Measurements from ENCODE around the gene TCAF1.
"Not testable (repeated sequence)": the region's sequence is repeated elsewhere in the genome, so short reads cannot be mapped to it uniquely, and the experiment has no call there.

- TF ChIP-seq, protein P1, sequence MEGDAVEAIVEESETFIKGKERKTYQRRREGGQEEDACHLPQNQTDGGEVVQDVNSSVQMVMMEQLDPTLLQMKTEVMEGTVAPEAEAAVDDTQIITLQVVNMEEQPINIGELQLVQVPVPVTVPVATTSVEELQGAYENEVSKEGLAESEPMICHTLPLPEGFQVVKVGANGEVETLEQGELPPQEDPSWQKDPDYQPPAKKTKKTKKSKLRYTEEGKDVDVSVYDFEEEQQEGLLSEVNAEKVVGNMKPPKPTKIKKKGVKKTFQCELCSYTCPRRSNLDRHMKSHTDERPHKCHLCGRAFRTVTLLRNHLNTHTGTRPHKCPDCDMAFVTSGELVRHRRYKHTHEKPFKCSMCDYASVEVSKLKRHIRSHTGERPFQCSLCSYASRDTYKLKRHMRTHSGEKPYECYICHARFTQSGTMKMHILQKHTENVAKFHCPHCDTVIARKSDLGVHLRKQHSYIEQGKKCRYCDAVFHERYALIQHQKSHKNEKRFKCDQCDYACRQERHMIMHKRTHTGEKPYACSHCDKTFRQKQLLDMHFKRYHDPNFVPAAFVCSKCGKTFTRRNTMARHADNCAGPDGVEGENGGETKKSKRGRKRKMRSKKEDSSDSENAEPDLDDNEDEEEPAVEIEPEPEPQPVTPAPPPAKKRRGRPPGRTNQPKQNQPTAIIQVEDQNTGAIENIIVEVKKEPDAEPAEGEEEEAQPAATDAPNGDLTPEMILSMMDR (IDR thresholded peaks at IDR 0.05; ENCODE audit: insufficient read depth, low read length): not testable (repeated sequence)
- TF ChIP-seq GABPA, POLR2AphosphoS5 (IDR thresholded peaks at IDR 0.05; ENCODE audit: low read depth): not testable (repeated sequence)
Measured at GRCh38 chr7:143836088-143836487, 65.9 kb downstream of the TCAF1 start.
